HG03439 (cell line): ENCODE results near the gene CISD3.

Source experiments
- ATAC-seq: cut with Tn5 transposase; IDR thresholded peaks from one replicate; pipeline ENCODE4 v1.9.1; 2021; ENCODE audit warnings: mild to moderate bottlenecking, moderate library complexity; ENCODE audit not compliant: unreplicated experiment

CISD3 gene

GRCh38 chr17:38762231-38762630, 32.1 kb downstream of the CISD3 start:
- no peak for ATAC-seq

- no peak for ATAC-seq
Measured at GRCh38 chr17:38766341-38766740, 36.2 kb downstream of the CISD3 start.

DNA sequence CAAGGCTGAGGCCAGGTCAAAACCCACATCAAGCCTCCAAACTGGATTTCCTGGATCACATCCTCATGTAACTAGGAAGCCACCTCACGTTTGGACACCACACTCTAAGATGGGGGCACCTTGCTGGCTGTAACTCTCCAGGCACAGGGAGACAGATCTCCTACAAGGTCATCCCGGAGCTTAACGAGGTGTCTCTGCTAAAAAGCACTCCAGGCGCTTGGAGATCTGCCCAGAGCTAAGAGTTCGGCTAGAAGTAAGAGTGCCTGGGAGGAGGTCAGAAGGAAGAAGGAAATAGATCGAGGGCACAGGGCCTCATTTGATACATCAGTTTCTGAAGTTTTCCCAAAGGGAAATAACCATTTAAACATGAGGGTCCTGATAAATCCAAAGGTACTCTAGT, 38.3 kb downstream of the CISD3 start:
- ATAC-seq, result no peak

- no peak for ATAC-seq
Measured at GRCh38 chr17:38773258-38773657, 43.1 kb downstream of the CISD3 start.

GRCh38 chr17:38777641-38778250, 47.6 kb downstream of the CISD3 start:
- ATAC-seq, result no peak

- no peak for ATAC-seq
Measured at GRCh38 chr17:38779965-38780752, 50.0 kb downstream of the CISD3 start.

DNA sequence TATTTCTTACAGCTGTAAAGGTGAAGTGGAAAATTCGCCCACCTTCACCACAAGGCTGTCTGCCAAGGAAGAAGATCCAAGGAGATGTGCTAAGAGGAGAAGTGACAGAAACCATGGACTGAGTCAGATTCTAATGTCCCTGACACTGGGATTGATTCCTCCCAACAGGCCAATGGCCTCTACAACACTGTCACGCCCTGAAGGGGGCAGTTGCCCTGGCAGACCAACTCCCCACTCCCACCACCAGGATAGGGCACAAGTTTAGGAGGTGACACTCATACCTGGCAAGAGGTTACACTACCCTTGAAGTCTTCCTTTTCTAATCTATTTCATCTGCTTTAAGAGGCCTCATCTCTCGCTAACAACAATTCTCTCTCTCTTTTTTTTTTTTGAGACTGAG, 53.1 kb downstream of the CISD3 start:
- ATAC-seq, result no peak
